NCI-H69 (cell line): Measurements from ENCODE around the gene SLC13A3.

Experiments used
- DNase-seq: peaks from one replicate; lab custom pipeline; 2025; lab: John Stamatoyannopoulos, UW

The SLC13A3 gene

GRCh38 chr20:46652699-46653098 is 1.4 kb upstream of the SLC13A3 start:
- DNase-seq, result no peak

DNA sequence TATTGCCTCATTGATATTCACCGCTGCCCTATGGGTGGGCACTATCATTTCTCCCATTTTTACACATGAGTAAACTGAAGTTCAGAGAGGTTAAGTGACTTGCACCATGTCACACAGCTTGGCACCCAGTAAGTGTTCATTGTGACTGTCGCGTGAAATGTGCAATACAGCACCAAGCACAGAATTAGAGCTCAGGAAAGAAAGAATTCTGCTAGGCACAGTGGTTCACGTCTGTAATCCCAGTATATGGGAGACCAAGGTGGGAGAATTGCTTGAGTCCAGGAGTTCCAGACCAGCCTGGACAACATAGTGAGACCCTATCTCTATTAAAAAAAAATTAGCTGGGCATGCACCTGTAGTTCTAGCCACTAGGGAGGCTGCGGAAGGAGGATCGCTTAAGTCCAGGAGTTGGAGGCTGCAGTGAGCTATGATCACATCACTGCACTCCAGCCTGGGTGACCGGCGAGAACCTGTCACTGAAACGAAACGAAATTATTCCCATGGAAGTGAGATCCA is 626 bp downstream of the SLC13A3 start:
- DNase-seq, result no peak

GRCh38 chr20:46649965-46650542 is 1.2 kb downstream of the SLC13A3 start:
- no peak for DNase-seq

DNA sequence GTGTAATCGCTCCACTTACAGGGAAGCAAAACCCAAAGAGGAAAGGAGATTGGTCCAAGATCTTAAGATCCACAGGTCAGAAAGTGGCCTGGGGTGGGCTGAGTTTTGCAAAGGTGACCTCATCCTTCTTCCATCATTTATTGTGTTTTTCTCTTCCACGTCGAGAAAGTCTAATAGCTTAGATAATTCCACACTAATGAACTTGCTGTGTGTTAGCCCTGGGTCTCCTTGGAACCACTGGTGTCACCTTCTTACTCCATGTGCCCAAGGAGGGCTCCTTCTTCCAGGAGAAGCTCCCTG is 1.7 kb downstream of the SLC13A3 start:
- no peak for DNase-seq

DNA sequence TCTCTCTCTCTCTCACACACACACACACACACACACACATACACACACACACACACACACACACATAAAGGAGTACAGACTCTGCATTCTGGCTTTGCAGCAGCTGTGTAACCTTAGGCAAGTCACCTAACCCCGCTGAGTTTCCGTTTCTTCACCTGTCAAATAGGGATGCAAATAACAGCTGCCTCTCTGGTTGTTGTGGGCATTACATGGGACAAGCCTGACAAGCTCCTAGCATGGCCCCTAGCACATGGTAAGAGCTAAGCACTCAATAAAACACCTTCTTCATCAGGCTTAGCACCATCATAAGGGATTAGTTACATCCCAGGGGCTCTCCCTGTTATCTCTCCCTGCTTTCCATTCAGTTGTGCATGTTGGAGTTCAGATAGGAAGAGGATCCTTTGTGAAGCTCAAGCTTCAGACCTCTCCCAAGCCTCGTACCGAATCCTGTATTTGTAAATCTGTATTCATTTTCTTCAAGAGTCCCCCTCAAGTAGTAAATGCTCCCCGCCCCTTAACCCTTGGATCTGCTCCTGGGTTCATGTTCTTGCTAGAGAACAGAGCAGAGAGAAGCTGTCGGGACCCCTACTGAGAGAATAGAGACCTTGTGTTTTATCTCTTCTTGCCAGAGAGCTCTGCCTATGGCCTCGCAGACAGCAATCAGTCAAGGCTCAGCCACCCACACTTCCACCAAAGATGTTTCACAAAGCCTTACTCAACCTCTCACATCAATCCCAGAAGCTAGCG is 2.2 kb downstream of the SLC13A3 start:
- peak; percentile 2 for DNase-seq

- no peak for DNase-seq
Observed at GRCh38 chr20:46647469-46647868, 3.8 kb downstream of the SLC13A3 start.

DNA sequence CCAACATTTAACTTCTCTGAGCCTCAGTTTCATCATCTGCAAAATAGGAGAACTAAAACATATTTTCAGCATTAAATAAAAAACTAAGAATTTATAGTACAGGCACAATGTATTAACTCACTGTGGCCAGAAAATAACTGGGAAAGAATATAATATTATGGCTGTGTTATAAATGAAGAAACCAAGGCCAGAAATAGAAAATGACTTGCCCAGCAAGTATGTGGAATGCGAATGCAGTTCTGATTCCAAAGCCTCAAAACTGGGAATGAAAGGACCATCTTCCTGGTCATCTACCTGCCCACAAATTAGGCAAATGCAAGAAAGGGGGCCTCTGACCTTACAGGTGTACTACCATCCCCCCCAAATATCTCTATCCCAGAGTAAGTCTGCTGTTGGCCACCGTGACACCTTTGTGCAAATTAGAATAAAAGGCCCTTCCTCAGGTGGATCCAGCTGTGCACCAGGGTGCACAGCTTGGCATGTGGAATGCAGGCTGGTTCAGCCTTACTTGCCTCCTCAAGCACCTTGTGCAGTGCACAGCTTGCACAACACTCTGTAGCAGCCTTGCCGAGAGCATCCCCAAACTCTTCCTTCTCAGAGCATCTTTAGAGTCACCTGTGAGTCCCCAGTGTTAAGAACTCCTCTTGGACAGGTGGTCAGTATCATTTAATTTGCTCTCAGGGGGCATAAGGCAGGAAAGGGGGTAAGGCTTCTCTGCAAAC is 4.4 kb downstream of the SLC13A3 start:
- DNase-seq, result no peak

DNA sequence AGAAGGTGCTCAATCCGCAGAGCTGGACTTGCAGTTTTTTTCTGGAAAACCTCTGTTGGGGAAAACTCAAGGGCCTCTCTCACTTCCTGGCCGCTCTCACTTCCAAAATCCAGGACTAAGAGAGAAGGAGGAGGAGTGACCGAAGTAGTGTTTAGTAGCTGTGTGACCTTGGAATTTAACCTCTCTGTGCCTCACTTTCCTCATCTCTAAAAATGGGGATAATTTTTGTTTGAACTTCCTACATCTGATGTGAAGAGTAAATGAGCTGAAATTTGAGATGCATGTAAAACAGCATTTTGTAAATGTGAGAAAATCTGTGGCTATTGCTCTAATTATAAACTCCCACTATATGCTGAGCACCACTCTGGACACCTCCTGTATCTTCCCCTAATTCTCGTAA is 5.1 kb downstream of the SLC13A3 start:
- DNase-seq, result no peak

DNA sequence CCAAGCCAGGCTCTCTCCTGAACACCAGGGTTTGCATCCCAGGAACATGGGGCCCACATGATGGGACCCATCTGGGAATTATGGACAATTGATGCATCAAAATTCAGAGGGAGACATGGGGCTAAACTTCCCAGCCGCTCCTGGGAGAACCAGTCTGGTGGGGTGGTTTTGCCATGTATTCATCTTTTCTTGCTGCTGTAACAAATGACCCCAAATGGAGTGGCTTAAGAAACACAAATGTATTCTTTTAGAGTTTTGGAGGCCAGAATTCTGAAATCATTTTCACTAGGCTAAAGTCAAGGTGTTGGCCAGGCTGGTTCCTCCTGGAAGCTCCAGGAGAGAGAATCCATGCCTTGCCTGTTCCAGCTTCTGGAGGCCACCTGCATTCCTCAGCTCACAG is 6.5 kb downstream of the SLC13A3 start:
- no peak for DNase-seq

- no peak for DNase-seq
Observed at GRCh38 chr20:46644160-46644559, 7.1 kb downstream of the SLC13A3 start.

GRCh38 chr20:46642969-46643343 is 8.3 kb downstream of the SLC13A3 start:
- no peak for DNase-seq

GRCh38 chr20:46642265-46642968 is 8.8 kb downstream of the SLC13A3 start:
- peak; percentile 4 for DNase-seq

DNA sequence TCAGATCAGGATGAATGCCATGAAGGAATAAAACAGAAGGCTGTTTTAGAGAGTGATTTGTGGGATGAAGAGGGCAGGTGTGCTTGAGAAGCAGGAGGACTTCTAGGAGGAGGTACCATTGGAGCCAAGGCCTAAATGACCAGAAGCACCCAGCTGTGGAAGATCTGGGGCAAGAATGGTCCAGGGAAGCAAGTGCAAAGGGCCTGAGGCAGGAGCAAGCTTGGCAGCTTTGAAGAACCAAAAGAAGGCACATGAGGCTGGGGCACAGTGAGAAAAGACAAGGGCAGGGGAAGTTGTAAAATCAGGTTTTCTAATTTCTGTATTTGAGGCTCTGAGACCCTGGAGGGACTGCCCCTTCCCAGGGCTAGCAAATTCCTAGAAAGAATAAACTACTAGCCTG is 9.8 kb downstream of the SLC13A3 start:
- no peak for DNase-seq

- DNase-seq, result no peak
Observed at GRCh38 chr20:46640536-46641311, 10.5 kb downstream of the SLC13A3 start.

GRCh38 chr20:46640044-46640443 is 11.2 kb downstream of the SLC13A3 start:
- DNase-seq, result no peak

DNA sequence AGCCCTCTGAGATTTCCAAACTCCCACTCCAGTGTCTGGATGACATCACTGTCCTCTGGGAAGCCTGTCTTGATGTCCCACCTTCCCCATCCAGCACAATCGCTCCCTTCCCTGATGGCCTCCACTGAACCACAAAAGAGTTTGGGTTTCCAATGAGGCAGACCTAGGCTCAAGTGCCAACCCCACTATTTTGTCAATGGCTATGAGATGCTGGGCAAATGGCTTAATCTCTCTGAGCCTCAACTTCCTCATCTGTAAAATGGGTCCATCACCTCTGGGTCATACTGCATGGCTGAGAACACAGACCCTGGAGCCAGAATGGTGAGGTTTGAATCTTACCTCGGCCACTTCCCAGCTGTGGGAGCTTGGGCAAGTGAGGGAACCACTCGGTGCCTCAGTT is 11.7 kb downstream of the SLC13A3 start:
- no peak for DNase-seq

- no peak for DNase-seq
Observed at GRCh38 chr20:46638898-46639274, 12.4 kb downstream of the SLC13A3 start.

DNA sequence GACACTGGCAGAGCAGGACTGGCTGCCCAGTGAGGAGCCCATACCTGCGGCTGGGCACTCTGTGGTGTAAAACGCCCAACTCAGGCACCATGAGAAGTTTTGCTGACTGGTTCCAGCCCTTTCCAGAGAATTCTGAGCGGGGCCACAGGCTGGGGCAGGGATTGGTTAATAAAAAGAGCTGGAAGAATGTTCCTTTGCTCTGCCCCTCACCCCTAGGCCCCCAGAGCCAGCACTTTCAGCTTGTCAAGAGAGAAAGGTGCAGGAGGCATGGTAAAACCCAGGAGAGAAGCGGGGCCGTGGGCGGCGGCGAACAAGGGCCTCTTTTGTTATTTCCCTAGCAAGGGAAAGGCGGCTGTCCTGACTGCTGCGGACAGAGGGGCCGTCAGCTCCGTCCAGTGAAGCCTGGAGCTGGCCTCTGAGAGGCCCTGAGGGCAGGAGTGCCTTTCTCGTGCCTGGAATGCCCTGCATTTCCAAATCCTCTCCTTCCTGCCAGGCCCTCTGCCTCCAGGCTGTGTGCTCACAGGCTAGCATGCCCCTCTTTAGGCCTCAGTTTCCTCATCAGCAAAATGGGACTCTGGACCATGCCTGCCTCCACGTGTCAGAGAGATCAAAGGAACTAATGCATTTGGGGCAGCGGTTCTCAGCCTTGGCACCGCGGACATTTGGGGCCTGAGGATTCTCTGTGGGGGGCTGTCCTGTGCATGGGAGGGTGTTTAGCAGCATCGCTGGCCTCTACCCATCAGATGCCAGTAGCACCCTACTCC is 12.9 kb downstream of the SLC13A3 start:
- DNase-seq, result no peak

DNA sequence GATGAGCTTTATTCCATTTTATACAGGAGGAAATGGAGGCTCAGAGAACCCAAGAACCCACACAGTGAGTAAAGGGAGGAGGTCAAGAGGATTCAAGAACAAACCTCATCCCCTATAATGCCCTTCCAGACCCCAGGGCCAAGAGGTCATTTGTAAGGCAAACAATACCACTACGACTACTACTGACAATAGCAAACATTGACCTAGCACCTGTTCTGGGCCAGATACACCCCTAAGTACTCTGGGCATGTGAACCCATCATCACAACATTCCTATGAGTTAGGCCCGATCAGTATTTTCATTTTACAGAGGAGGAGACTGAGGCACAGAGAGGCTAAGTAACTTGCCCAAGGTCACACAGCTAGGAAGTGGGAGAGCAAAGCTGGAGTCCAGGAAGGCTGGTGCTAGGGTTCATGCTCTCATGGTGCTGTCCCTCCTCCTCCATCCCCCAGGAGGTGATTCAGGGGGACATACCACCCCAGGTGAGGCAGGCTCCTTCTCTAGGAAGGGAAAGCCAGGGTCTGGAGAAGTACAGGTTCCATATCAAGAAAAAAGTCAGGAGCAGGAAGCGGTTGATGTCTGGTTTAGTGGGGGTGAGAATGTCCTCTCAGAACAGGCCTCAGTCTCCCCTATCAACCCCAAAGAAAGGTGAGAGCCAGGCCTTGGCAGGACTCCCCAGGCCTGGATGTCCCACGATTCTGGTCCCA is 13.7 kb downstream of the SLC13A3 start:
- DNase-seq, result no peak

DNA sequence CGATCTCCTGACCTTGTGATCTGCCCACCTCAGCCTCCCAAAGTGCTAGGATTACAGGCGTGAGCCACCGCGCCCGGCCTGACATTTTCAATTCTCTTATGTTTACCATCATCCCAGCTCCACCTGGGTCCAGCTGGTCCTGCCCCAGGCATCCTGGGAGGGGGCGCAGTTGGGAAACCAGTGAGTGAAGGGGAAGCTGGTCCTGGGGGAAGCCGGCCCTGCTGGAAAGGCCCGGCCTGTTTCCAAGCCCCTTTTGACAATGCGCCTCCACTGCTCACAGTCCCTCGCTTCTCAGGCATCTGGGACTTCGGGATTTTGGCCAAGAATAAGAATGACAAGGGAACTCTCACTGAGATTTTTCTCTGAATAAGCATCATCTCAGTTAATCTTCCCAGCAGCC is 14.2 kb downstream of the SLC13A3 start:
- DNase-seq, result no peak

DNA sequence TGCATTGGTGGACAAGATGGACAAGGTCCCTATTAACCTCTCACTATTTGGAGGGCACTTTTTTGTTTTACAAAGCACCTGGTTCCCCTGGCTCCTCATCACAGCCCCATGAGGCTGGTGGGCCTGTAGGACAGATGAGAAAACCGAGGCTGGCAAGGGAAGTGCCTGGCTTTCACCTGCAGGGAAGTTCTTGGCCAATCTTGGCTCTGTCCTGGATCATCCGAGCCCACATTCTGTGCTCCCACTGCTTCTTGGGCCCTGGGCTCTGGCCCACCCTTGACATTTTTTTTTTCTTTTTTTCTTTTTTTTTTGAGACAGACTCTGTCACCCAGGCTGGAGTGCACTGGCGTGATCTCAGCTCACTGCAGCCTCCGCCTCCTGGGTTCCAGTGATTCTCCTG is 14.7 kb downstream of the SLC13A3 start:
- no peak for DNase-seq
